Endothelial cell of umbilical vein (primary cell): Measurements from ENCODE around the gene ADCY2. TPM values are rescaled to one million over a fixed set of nuclear protein-coding genes. Genes with fewer than 3 reads are reported as not detected.
A peak's percentile ranks its signal among the peaks of the same experiment; 100 is the strongest.

Source experiments
- BruUV-seq: library from RNA; stranded (reverse); fragments of 400-500 nt; replicated peaks from 2 replicates; lab custom pipeline; 2021; lab: Mats Ljungman, UMichigan
- CTCF ChIA-PET: fragments of 300-600, 350-600 bp; sonication (Branson Sonifier 250); formaldehyde crosslinking; loops from one replicate; lab custom pipeline; 2021; ENCODE audit warnings: antibody characterized with exemption, inconsistent platforms; lab: Charles Lee
- POLR2A ChIA-PET: fragments of 300-600, 350-600 bp; sonication (Branson Sonifier 250); formaldehyde crosslinking; loops from one replicate; lab custom pipeline; 2021; ENCODE audit warnings: antibody characterized with exemption, inconsistent platforms; lab: Charles Lee
- DNase-seq: peaks from one replicate; pipeline ENCODE4 v3.0.0-alpha.2; 2011; ENCODE audit warnings: low read depth, low spot score
- FAIRE-seq: peaks from 2 replicates; lab custom pipeline; 2011; peaks lifted over from hg19 to GRCh38; lab: Jason Lieb, UNC
- H2AFZ ChIP-seq: 2 replicates; pipeline ENCODE4 v1.6.0; 2012; ENCODE audit warnings: low read depth, low read length, control low read depth, inconsistent platforms
- H3K27ac ChIP-seq: 2 replicates; pipeline ENCODE4 v1.5.1; 2011; ENCODE audit warnings: low read depth, mild to moderate bottlenecking, control low read depth, low read length, moderate library complexity; ENCODE audit not compliant: insufficient read depth
- H3K27me3 ChIP-seq, 2 experiments: 2 replicates each; pipeline versions ENCODE4 v1.6.0 to v1.6.1; 2011; ENCODE audit warnings: low read length in 2 of 2, mixed read lengths in 1 of 2; ENCODE audit not compliant: control insufficient read depth in 2 of 2, insufficient read depth in 2 of 2
- H3K36me3 ChIP-seq, 2 experiments: 2 replicates in 1 of 2; 3 replicates in 1 of 2; pipeline ENCODE4 v1.5.1; 2011; ENCODE audit warnings: low read length in 2 of 2, mild to moderate bottlenecking in 1 of 2, moderate library complexity in 1 of 2; ENCODE audit not compliant: control insufficient read depth in 2 of 2, insufficient read depth in 2 of 2; ENCODE audit errors: extremely low read depth in 1 of 2
- H3K4me1 ChIP-seq: 3 replicates; pipeline ENCODE4 v1.5.1; 2011; ENCODE audit warnings: mild to moderate bottlenecking, low read length; ENCODE audit not compliant: control insufficient read depth, insufficient read depth; ENCODE audit errors: extremely low read depth
- H3K4me2 ChIP-seq: 2 replicates; pipeline ENCODE4 v1.6.1; 2011; ENCODE audit warnings: low read length, control low read depth, mixed read lengths; ENCODE audit not compliant: insufficient read depth
- H3K4me3 ChIP-seq, 3 experiments: fragments of 200-600 bp in 1 of 3; sonication (generic), shearing (Covaris generic) in 1 of 3; replicated peaks in 1 of 3; 2 replicates each; pipeline ENCODE4 v1.5.1; 2011 to 2016; ENCODE audit warnings: control low read depth in 3 of 3, low read length in 3 of 3, mild to moderate bottlenecking in 2 of 3, inconsistent platforms in 1 of 3, low read depth in 1 of 3, moderate library complexity in 1 of 3; ENCODE audit not compliant: insufficient read depth in 1 of 3
- H3K79me2 ChIP-seq: 2 replicates; pipeline ENCODE4 v1.6.0; 2012; ENCODE audit warnings: low read length, inconsistent platforms; ENCODE audit not compliant: control insufficient read depth, insufficient read depth
- H3K9ac ChIP-seq: replicated peaks from 2 replicates; pipeline ENCODE3; 2011; ENCODE audit warnings: low read length, control low read depth; ENCODE audit not compliant: insufficient read depth; ENCODE audit errors: extremely low read depth
- H3K9me1 ChIP-seq: replicated peaks from 3 replicates; pipeline ENCODE4 v1.6.0; 2011; ENCODE audit warnings: mild to moderate bottlenecking, low read length; ENCODE audit not compliant: control insufficient read depth, insufficient read depth; ENCODE audit errors: extremely low read depth
- H3K9me3 ChIP-seq: replicated peaks from 2 replicates; pipeline ENCODE4 v1.5.1; 2012; ENCODE audit warnings: low read length, inconsistent platforms; ENCODE audit not compliant: control insufficient read depth, insufficient read depth
- H4K20me1 ChIP-seq: replicated peaks from 2 replicates; pipeline ENCODE3; 2011; ENCODE audit warnings: mild to moderate bottlenecking, low read length; ENCODE audit not compliant: control insufficient read depth, insufficient read depth; ENCODE audit errors: extremely low read depth
- EZH2 ChIP-seq: IDR thresholded peaks from 2 replicates; pipeline ENCODE4 v1.6.1; 2012; ENCODE audit warnings: borderline replicate concordance, low read depth, mild to moderate bottlenecking, moderate library complexity, low read length, inconsistent platforms; ENCODE audit not compliant: severe bottlenecking
- MAX ChIP-seq: IDR thresholded peaks from 2 replicates; pipeline ENCODE4 v1.6.1; 2011; ENCODE audit not compliant: insufficient read depth, insufficient read length
- MYC ChIP-seq: IDR thresholded peaks from one replicate; pipeline ENCODE4 v1.6.1; 2011; ENCODE audit warnings: mild to moderate bottlenecking, low read depth, low read length
- POLR2A ChIP-seq: IDR thresholded peaks from 2 replicates; pipeline ENCODE4 v1.6.1; 2012; ENCODE audit warnings: low read depth, mild to moderate bottlenecking, control low read depth, low read length
- POLR2AphosphoS5 ChIP-seq: IDR thresholded peaks from 2 replicates; pipeline ENCODE4 v1.6.1; 2012; ENCODE audit warnings: low read depth, mild to moderate bottlenecking, control low read depth, low read length, moderate library complexity; ENCODE audit not compliant: insufficient read depth
- dilution Hi-C: fragments of 300-500 bp; cut with MboI; formaldehyde crosslinking; loops from one replicate; pipeline ENCODE4 v1.15.0; 2019; ENCODE audit warnings: low sequenced_read_pairs; ENCODE audit not compliant: extremely low pct_ligation_motif_present
- intact Hi-C: fragments of 100-400 bp; cut with micrococcal nuclease; formaldehyde crosslinking; loops from one replicate; pipeline ENCODE4 v1.10.0; 2022
- polyA plus RNA-seq, 4 experiments: library from polyadenylated mRNA; depleted of rRNA in 3 of 4; stranded (reverse) in 3 of 4; unstranded in 1 of 4; fragments of >200 nt; gene quantifications; 2 replicates each; pipeline versions ENCODE4 v1.2.1 to v1.2.3, GENCODE V29; 2011 to 2012; ENCODE audit warnings: missing spikeins in 1 of 4
- total RNA-seq: library from RNA; stranded (reverse); gene quantifications from 2 replicates; pipeline ENCODE4 v1.2.3, GENCODE V29; 2021

ADCY2 gene
- total and polyA plus RNA-seq, 2 donors (not counting 3 experiments of a cell fraction or from before 2014, with no cell fraction given), result under 0.01 TPM; not detected in 1

DNA sequence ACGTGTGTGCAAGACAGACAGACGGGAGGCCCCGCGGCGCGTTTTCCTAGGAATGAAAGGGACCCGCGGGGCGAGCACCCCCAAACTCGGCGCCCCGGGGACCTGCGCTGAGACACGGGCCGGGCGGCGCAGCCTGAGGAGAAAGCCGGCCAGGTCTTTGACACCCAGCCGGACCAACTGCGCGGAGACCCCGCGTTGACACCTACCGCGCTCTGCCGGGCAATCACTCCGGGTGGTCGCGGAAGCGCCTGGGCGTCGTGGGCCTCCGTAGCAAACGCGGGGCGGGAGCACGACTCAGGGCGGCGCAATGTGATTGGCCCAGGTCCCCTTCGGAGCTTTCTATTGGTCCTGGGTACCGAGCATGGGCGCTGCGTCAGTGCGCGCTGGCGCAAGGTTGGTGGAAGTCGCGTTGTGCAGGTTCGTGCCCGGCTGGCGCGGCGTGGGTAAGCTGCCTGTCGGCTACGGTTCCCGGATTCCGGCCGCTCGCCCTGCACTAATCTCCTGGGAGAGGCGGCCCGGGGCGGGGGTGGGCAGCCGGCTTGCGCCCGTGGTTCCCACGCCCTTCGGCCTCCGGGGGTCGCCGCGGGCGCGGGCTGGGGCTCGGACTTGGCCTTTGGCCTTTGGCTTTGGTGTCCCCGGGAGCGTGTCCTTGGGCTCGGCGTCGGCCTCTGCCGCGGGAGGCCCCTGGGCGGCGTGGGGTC lies 473.0 kb downstream of the ADCY2 start, which contains the start of the genes FASTKD3 and MTRR:
FASTKD3 (minus strand) TSS at position 259 of the 701 bp plus-strand sequence. CDS start 948 bp downstream, outside the sequence.
MTRR (plus strand) TSS at position 376 of the 701 bp plus-strand sequence. CDS start 1,647 bp downstream, outside the sequence.
- peak; percentile 94 for DNase-seq
- Histone ChIP-seq H4K20me1 (no peaks in the 10 kb centered on the region), H3K4me1 (peaks cover 18% of the 10 kb centered on the region), H3K27me3 (no peaks in the 10 kb centered on the region), H3K27ac (peak within 1 kb of the TSS; percentile 44), H3K9me3 (no peaks in the 10 kb centered on the region), H3K4me2 (peak within 1 kb of the TSS; percentile 96), H3K36me3 (no peaks in the 10 kb centered on the region), H3K79me2 (peaks cover 69% of the 10 kb centered on the region), H2AFZ (peak within 1 kb of the TSS; percentile 77), H3K4me3 (peak within 1 kb of the TSS; percentile 83 to 100 (median 93)), H3K9ac (peak within 1 kb of the TSS; percentile 75), H3K9me1 (no peaks in the 10 kb centered on the region)
- POLR2A ChIA-PET, result interaction anchor here (1.7 kb wide), 1 partner anchor 18 kb away, joined by 3 read pairs; no protein-coding TSS in a partner anchor
- TF ChIP-seq POLR2AphosphoS5 (peak; percentile 78), POLR2A (peak; percentile 87), MYC (peak; percentile 73), EZH2 (no peak), MAX (no peak)
- intact Hi-C loops (no loop called here), dilution Hi-C loops (no loop called here)
- FAIRE-seq, result peak; percentile 84
- CTCF ChIA-PET, result interaction anchor here (0.6 to 1.9 kb wide), 4 partner anchors 11 to 28 kb away, joined by 3 to 13 read pairs (median 6); no protein-coding TSS in a partner anchor
- no TSS peak for BruUV-seq
